GM12878 (cell line): Measurements from ENCODE around the gene LRRC23. TPM values are rescaled to one million over a fixed set of nuclear protein-coding genes. Genes with fewer than 3 reads are reported as not detected.

Experiments
- FOXK2 ChIP-seq: fragments of 450-650 bp; IDR thresholded peaks from 2 replicates; pipeline ENCODE4 v1.6.1; 2017; ENCODE audit warnings: mild to moderate bottlenecking, moderate library complexity
- HDAC6 ChIP-seq: fragments of 200-600 bp; sonication (generic); IDR thresholded peaks from one replicate; pipeline ENCODE4 v1.8.0; 2017; ENCODE audit warnings: antibody characterized with exemption; ENCODE audit not compliant: unreplicated experiment
- MEF2B ChIP-seq: fragments of 450-650 bp; IDR thresholded peaks from 2 replicates; pipeline ENCODE4 v1.6.1; 2018; ENCODE audit warnings: mild to moderate bottlenecking, moderate library complexity; ENCODE audit not compliant: partially characterized antibody, poor library complexity, severe bottlenecking
- NFYB ChIP-seq: IDR thresholded peaks from 2 replicates; pipeline ENCODE4 v1.6.1; 2011; ENCODE audit warnings: low read depth, mild to moderate bottlenecking, low read length, improper control_type of control experiment, moderate library complexity; ENCODE audit not compliant: insufficient read depth
- PAX8 ChIP-seq: fragments of 450-650 bp; IDR thresholded peaks from 2 replicates; pipeline ENCODE4 v1.6.1; 2017; ENCODE audit warnings: mild to moderate bottlenecking, moderate library complexity
- PML ChIP-seq: IDR thresholded peaks from 2 replicates; pipeline ENCODE4 v1.6.1; 2012; ENCODE audit warnings: low read length, inconsistent platforms
- RAD51 ChIP-seq: fragments of 450-650 bp; IDR thresholded peaks from 2 replicates; pipeline ENCODE4 v1.6.1; 2016; ENCODE audit warnings: moderate library complexity, mild to moderate bottlenecking, inconsistent platforms
- RCOR1 ChIP-seq: conservative IDR thresholded peaks from 2 replicates; pipeline ENCODE4 v1.6.1; 2012; ENCODE audit warnings: low read depth, low read length, improper control_type of control experiment
- RELA ChIP-seq: fragments of 450-650 bp; IDR thresholded peaks from 2 replicates; pipeline ENCODE4 v1.8.0; 2014; ENCODE audit warnings: borderline replicate concordance; ENCODE audit not compliant: partially characterized antibody
- SMAD5 ChIP-seq: IDR thresholded peaks from 2 replicates; pipeline ENCODE4 v1.6.1; 2016; ENCODE audit warnings: antibody characterized with exemption, low read depth
- SUZ12 ChIP-seq: fragments of 200-600 bp; sonication (generic); IDR thresholded peaks from one replicate; pipeline ENCODE4 v1.6.1; 2018; ENCODE audit warnings: antibody characterized with exemption, mild to moderate bottlenecking; ENCODE audit not compliant: unreplicated experiment
- TBL1XR1 ChIP-seq: IDR thresholded peaks from 2 replicates; pipeline ENCODE4 v1.6.1; 2012; ENCODE audit warnings: low read depth, low read length, improper control_type of control experiment
- ZNF207 ChIP-seq: fragments of 450-650 bp; IDR thresholded peaks from 2 replicates; pipeline ENCODE4 v1.6.1; 2014; ENCODE audit warnings: antibody characterized with exemption, mild to moderate bottlenecking, borderline replicate concordance
- ZNF622 ChIP-seq: fragments of 450-650 bp; IDR thresholded peaks from 2 replicates; pipeline ENCODE4 v1.6.1; 2017; ENCODE audit warnings: mild to moderate bottlenecking, inconsistent platforms
- ZZZ3 ChIP-seq: IDR thresholded peaks from 2 replicates; pipeline ENCODE4 v1.6.1; 2011; ENCODE audit warnings: low read depth; ENCODE audit not compliant: control insufficient read depth, insufficient read length
- polyA plus RNA-seq, 11 experiments: library from polyadenylated mRNA; depleted of rRNA in 4 of 11; unstranded in 6 of 11; stranded (reverse) in 5 of 11; fragments of >200 nt; fragmentation: Nextera tagmentation in 4 of 11; fragmentation: Illumina TruSeq in 1 of 11; extraction: Ambion mirVana in 4 of 11; extraction: Trizol in 1 of 11; gene quantifications; 1 replicate in 1 of 11; 2 replicates in 10 of 11; pipeline versions ENCODE4 v1.2.1 to v1.2.3, GENCODE V29; 2011 to 2016; ENCODE audit warnings: inconsistent platforms in 2 of 11, missing spikeins in 2 of 11, low read depth in 1 of 11
- total RNA-seq, 4 experiments: library from RNA; depleted of rRNA in 3 of 4; stranded (reverse); fragments of >200 nt in 3 of 4; fragmentation: Illumina TruSeq in 1 of 4; extraction: Trizol in 1 of 4; gene quantifications; 2 replicates each; pipeline versions ENCODE4 v1.2.1 to v1.2.3, GENCODE V29; 2013 to 2021
- TF ChIP-seq, protein P1 (sequence below): fragments of 450-650 bp; formaldehyde crosslinking; IDR thresholded peaks from 2 replicates; pipeline ENCODE4 v1.4.0; 2020; ENCODE audit warnings: mild to moderate bottlenecking, moderate library complexity
- TF ChIP-seq, protein P2 (sequence below): IDR thresholded peaks from 2 replicates; pipeline ENCODE4 v1.6.1; 2011; ENCODE audit warnings: mild to moderate bottlenecking, low read depth, low read length, moderate library complexity; ENCODE audit not compliant: insufficient replicate concordance
- TF ChIP-seq, protein P3 (sequence below): IDR thresholded peaks from 2 replicates; pipeline ENCODE4 v1.6.1; 2012; ENCODE audit warnings: improper control_type of control experiment, low read depth, low read length; ENCODE audit not compliant: insufficient replicate concordance
- TF ChIP-seq, protein P4 (sequence below): fragments of 450-650 bp; IDR thresholded peaks from 2 replicates; pipeline ENCODE4 v1.6.1; 2017; ENCODE audit warnings: mild to moderate bottlenecking

LRRC23 gene
- total and polyA plus RNA-seq, 10 of the 15 experiments (the other 5 are each of a cell fraction or from before 2014, with no cell fraction given): 1.4 to 6.9 (median 3.4) TPM

DNA sequence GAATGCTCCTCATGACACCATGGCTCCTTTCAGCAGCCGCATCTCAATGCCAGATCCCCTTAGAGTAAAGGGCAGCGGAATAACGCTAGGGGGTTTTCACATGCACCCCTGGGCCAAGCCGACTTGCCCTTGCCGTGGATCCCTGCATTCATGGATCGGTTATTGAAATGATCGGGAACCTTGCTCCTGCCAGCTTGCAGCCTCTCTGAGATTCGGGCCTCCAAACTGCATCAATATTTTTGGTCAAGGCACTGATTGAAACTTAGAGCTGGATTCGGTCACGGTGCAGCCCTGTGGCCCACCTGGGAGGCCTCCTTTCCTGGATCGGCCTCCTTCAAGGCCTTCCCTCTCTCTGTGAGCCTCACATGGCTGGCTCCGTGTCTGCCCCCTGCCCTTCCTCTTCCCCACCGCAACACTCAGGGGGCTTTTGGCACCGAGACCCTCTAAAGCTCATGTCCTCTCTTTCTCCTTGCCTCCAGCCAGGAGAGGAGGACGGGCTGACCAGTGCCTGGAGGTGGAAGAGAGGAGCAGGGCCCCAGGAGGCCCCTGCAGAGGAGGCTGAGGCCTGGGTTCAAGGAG, 48.3 kb downstream of the LRRC23 start (continued):
- TF ChIP-seq, protein P1, sequence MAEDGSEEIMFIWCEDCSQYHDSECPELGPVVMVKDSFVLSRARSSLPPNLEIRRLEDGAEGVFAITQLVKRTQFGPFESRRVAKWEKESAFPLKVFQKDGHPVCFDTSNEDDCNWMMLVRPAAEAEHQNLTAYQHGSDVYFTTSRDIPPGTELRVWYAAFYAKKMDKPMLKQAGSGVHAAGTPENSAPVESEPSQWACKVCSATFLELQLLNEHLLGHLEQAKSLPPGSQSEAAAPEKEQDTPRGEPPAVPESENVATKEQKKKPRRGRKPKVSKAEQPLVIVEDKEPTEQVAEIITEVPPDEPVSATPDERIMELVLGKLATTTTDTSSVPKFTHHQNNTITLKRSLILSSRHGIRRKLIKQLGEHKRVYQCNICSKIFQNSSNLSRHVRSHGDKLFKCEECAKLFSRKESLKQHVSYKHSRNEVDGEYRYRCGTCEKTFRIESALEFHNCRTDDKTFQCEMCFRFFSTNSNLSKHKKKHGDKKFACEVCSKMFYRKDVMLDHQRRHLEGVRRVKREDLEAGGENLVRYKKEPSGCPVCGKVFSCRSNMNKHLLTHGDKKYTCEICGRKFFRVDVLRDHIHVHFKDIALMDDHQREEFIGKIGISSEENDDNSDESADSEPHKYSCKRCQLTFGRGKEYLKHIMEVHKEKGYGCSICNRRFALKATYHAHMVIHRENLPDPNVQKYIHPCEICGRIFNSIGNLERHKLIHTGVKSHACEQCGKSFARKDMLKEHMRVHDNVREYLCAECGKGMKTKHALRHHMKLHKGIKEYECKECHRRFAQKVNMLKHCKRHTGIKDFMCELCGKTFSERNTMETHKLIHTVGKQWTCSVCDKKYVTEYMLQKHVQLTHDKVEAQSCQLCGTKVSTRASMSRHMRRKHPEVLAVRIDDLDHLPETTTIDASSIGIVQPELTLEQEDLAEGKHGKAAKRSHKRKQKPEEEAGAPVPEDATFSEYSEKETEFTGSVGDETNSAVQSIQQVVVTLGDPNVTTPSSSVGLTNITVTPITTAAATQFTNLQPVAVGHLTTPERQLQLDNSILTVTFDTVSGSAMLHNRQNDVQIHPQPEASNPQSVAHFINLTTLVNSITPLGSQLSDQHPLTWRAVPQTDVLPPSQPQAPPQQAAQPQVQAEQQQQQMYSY (CRISPR knock-in tag): 0 out of 2 replicates have a peak, but pooled peaks have one; percentile 60
- TF ChIP-seq MEF2B (no peak), FOXK2 (no peak), HDAC6 (no peak), SMAD5 (peak; percentile 77; the same call in 1 of the 2 replicates), PML (no peak), ZNF622 (no peak), PAX8 (no peak), RCOR1 (0 out of 2 replicates have a peak, but pooled peaks have one; percentile 4), NFYB (no peak), RAD51 (no peak), SUZ12 (no peak), TBL1XR1 (no peak), ZNF207 (no peak), RELA (no peak), ZZZ3 (no peak)
- TF ChIP-seq, protein P2, sequence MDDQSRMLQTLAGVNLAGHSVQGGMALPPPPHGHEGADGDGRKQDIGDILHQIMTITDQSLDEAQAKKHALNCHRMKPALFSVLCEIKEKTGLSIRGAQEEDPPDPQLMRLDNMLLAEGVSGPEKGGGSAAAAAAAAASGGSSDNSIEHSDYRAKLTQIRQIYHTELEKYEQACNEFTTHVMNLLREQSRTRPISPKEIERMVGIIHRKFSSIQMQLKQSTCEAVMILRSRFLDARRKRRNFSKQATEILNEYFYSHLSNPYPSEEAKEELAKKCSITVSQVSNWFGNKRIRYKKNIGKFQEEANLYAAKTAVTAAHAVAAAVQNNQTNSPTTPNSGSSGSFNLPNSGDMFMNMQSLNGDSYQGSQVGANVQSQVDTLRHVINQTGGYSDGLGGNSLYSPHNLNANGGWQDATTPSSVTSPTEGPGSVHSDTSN: no peak
- TF ChIP-seq, protein P3, sequence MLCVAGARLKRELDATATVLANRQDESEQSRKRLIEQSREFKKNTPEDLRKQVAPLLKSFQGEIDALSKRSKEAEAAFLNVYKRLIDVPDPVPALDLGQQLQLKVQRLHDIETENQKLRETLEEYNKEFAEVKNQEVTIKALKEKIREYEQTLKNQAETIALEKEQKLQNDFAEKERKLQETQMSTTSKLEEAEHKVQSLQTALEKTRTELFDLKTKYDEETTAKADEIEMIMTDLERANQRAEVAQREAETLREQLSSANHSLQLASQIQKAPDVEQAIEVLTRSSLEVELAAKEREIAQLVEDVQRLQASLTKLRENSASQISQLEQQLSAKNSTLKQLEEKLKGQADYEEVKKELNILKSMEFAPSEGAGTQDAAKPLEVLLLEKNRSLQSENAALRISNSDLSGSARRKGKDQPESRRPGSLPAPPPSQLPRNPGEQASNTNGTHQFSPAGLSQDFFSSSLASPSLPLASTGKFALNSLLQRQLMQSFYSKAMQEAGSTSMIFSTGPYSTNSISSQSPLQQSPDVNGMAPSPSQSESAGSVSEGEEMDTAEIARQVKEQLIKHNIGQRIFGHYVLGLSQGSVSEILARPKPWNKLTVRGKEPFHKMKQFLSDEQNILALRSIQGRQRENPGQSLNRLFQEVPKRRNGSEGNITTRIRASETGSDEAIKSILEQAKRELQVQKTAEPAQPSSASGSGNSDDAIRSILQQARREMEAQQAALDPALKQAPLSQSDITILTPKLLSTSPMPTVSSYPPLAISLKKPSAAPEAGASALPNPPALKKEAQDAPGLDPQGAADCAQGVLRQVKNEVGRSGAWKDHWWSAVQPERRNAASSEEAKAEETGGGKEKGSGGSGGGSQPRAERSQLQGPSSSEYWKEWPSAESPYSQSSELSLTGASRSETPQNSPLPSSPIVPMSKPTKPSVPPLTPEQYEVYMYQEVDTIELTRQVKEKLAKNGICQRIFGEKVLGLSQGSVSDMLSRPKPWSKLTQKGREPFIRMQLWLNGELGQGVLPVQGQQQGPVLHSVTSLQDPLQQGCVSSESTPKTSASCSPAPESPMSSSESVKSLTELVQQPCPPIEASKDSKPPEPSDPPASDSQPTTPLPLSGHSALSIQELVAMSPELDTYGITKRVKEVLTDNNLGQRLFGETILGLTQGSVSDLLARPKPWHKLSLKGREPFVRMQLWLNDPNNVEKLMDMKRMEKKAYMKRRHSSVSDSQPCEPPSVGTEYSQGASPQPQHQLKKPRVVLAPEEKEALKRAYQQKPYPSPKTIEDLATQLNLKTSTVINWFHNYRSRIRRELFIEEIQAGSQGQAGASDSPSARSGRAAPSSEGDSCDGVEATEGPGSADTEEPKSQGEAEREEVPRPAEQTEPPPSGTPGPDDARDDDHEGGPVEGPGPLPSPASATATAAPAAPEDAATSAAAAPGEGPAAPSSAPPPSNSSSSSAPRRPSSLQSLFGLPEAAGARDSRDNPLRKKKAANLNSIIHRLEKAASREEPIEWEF: no peak
- TF ChIP-seq, protein P4, sequence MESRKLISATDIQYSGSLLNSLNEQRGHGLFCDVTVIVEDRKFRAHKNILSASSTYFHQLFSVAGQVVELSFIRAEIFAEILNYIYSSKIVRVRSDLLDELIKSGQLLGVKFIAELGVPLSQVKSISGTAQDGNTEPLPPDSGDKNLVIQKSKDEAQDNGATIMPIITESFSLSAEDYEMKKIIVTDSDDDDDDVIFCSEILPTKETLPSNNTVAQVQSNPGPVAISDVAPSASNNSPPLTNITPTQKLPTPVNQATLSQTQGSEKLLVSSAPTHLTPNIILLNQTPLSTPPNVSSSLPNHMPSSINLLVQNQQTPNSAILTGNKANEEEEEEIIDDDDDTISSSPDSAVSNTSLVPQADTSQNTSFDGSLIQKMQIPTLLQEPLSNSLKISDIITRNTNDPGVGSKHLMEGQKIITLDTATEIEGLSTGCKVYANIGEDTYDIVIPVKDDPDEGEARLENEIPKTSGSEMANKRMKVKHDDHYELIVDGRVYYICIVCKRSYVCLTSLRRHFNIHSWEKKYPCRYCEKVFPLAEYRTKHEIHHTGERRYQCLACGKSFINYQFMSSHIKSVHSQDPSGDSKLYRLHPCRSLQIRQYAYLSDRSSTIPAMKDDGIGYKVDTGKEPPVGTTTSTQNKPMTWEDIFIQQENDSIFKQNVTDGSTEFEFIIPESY: no peak
